ENCODE measurements around the gene UPF3A. TPM values are rescaled to one million over a fixed set of nuclear protein-coding genes. Genes with fewer than 3 reads are reported as not detected.

Gene UPF3A
- total and polyA plus RNA-seq, 9 of the 15 experiments (the other 6 are each of a cell fraction or from before 2014, with no cell fraction given) = 15.6 to 76.5 (median 40.9) TPM

DNA sequence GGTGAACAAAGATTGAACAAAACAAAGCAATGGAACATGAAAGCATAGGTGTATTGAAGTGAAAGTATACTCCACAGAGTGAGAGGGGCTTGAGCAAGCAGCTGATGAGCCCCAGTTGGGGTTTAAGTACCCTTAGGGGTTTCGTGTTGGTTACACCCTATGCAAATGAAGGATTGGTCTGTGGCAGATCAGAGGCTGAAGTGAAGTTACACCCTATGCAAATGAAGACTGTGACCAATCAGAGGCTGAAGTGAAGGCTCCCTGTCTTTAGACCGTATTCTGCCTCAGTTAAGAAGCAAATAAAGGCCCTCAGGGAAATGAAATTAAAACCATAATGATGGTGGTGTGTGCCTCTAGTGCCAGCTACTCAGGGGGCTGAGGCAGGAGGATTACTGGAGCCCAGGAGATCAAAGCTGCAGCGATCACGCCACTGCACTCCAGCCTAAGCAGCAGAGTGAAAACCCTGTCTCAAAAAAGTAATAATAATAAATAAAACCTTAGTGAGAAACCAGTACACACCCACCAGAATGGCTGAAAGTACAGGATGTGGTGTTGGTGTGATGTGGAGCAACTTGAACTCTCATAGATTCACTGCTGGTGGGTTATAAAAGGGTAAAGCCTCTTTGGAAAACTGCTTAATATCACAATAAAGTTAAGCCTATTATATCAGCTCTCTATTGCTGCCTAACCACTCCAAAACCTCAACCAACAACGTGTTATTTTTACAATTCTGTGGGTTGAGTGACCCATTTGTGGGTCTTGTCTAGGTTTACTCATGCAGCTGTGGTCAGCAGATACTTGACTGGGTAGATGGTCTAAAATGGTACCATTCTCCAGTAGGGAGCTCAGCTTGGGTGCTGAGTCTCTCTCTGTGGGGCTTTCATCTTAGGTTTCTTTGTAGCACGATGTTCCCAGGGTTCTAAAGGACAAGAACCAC, 12.8 kb upstream of the UPF3A start:
- Histone ChIP-seq H3K79me2 (ENCODE audit: control insufficient read depth, insufficient read depth, low read length) (no peaks in the 10 kb centered on the region), H3K27me3 (ENCODE audit: control insufficient read depth in 2 of 2, insufficient read depth in 2 of 2, low read length in 2 of 2) (no peaks in the 10 kb centered on the region), H3K4me1 (replicated peaks in 1 of 2; ENCODE audit: control insufficient read depth in 2 of 2, insufficient read depth in 2 of 2, low read length in 2 of 2) (no peaks in the 10 kb centered on the region), H3K27ac (ENCODE audit: extremely low read depth, low read depth, low read length) (no peak overlapping the region), H3K4me2 (ENCODE audit: insufficient read depth, low read length) (no peak overlapping the region), H3K4me3 (no peak overlapping the region), H4K20me1 (replicated peaks; ENCODE audit: control insufficient read depth, insufficient read depth, low read length) (no peaks in the 10 kb centered on the region; the same call in 1 of the 2 replicates), H2AFZ (ENCODE audit: low read depth, low read length) (no peak overlapping the region), H3K36me3 (ENCODE audit: control insufficient read depth, insufficient read depth, low read length) (peaks cover 81% of the 10 kb centered on the region), H3K9me3 (replicated peaks; ENCODE audit: control insufficient read depth, insufficient read depth, low read depth, low read length) (peaks cover 2% of the 10 kb centered on the region; the same call in 1 of the 2 replicates), H3K9me1 (ENCODE audit: control insufficient read depth, insufficient read depth, low read length) (no peaks in the 10 kb centered on the region), H3K9ac (ENCODE audit: insufficient read depth in 1 of 2, low read depth in 2 of 2, low read length in 2 of 2) (no peak overlapping the region)
- BruUV-seq (replicated peaks) = no TSS peak
- POLR2A ChIA-PET = interaction anchor here (1.3 kb wide), 1 partner anchor 11 kb away, joined by 3 read pairs; no protein-coding TSS in a partner anchor
- in situ Hi-C loops (cut with MboI) = no loop called here
- 89% methylated on average over 6 of the region's 6 CpGs for WGBS (ENCODE audit: insufficient coverage, low coverage, missing lambda C conversion rate)
- ATAC-seq (no peak; the same call in 2 of the 3 replicates), FAIRE-seq (no peak), DNase-seq (ENCODE audit: extremely low read depth in 1 of 4, low spot score in 3 of 4) (no peak)
- TF ChIP-seq, protein P1, sequence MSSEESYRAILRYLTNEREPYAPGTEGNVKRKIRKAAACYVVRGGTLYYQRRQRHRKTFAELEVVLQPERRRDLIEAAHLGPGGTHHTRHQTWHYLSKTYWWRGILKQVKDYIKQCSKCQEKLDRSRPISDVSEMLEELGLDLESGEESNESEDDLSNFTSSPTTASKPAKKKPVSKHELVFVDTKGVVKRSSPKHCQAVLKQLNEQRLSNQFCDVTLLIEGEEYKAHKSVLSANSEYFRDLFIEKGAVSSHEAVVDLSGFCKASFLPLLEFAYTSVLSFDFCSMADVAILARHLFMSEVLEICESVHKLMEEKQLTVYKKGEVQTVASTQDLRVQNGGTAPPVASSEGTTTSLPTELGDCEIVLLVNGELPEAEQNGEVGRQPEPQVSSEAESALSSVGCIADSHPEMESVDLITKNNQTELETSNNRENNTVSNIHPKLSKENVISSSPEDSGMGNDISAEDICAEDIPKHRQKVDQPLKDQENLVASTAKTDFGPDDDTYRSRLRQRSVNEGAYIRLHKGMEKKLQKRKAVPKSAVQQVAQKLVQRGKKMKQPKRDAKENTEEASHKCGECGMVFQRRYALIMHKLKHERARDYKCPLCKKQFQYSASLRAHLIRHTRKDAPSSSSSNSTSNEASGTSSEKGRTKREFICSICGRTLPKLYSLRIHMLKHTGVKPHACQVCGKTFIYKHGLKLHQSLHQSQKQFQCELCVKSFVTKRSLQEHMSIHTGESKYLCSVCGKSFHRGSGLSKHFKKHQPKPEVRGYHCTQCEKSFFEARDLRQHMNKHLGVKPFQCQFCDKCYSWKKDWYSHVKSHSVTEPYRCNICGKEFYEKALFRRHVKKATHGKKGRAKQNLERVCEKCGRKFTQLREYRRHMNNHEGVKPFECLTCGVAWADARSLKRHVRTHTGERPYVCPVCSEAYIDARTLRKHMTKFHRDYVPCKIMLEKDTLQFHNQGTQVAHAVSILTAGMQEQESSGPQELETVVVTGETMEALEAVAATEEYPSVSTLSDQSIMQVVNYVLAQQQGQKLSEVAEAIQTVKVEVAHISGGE (CRISPR knock-in tag; IDR thresholded peaks at IDR 0.05) = no peak
- TF ChIP-seq NFRKB (IDR thresholded peaks at IDR 0.05; ENCODE audit: low read depth) = no peak
- TF ChIP-seq ZNF224 (CRISPR knock-in tag; IDR thresholded peaks at IDR 0.05) = no peak
- CTCF ChIA-PET (ENCODE audit: low intra/inter-chr PET ratio) = no interaction called here
- intact Hi-C loops (cut with micrococcal nuclease) = loop anchor here (1.0 kb wide), 1 partner anchor 36 kb away; no protein-coding TSS in a partner anchor

Data from K562 (cell line).